Smooth muscle cell (in vitro differentiated cells): ENCODE data around the gene INTS6L. TPM values are rescaled to one million over a fixed set of nuclear protein-coding genes. Genes with fewer than 3 reads are reported as not detected.
A peak's percentile ranks its signal among the peaks of the same experiment; 100 is the strongest.

Experiments used
- DNase-seq: peaks from one replicate; lab custom pipeline; 2025; ENCODE audit not compliant: unreplicated experiment; lab: John Stamatoyannopoulos, UW
- H2AFZ ChIP-seq: fragments of 200-600 bp; sonication (generic); 2 replicates; pipeline ENCODE4 v1.6.0; 2016; ENCODE audit warnings: antibody characterized with exemption, low read depth, mild to moderate bottlenecking
- H3F3A ChIP-seq: fragments of 200-600 bp; sonication (generic); 2 replicates; pipeline ENCODE4 v1.6.0; 2017; ENCODE audit warnings: antibody characterized with exemption, low read depth
- H3K27ac ChIP-seq: fragments of 200-600 bp; sonication (generic); 2 replicates; pipeline ENCODE4 v1.5.1; 2016; ENCODE audit warnings: low read depth, mild to moderate bottlenecking
- H3K27me3 ChIP-seq: fragments of 200-600 bp; sonication (generic); 2 replicates; pipeline ENCODE4 v1.6.1; 2016; ENCODE audit warnings: low read depth, mild to moderate bottlenecking
- H3K36me3 ChIP-seq: fragments of 200-600 bp; sonication (generic); 2 replicates; pipeline ENCODE4 v1.5.1; 2016; ENCODE audit warnings: low read depth
- H3K4me1 ChIP-seq: fragments of 200-600 bp; sonication (generic); 2 replicates; pipeline ENCODE4 v1.5.1; 2016; ENCODE audit warnings: low read depth
- H3K4me2 ChIP-seq: fragments of 200-600 bp; sonication (generic); 2 replicates; pipeline ENCODE4 v1.6.0; 2016; ENCODE audit warnings: mild to moderate bottlenecking
- H3K4me3 ChIP-seq: fragments of 200-600 bp; sonication (generic); 2 replicates; pipeline ENCODE4 v1.5.1; 2016; ENCODE audit warnings: mild to moderate bottlenecking
- H3K79me2 ChIP-seq: fragments of 200-600 bp; sonication (generic); 2 replicates; pipeline ENCODE4 v1.6.0; 2016; ENCODE audit warnings: low read depth, mild to moderate bottlenecking
- H3K9ac ChIP-seq: fragments of 200-600 bp; sonication (generic); 2 replicates; pipeline ENCODE4 v1.6.0; 2016; ENCODE audit warnings: low read depth
- H3K9me3 ChIP-seq: fragments of 200-600 bp; sonication (generic); replicated peaks from 2 replicates; pipeline ENCODE4 v1.5.1; 2016; ENCODE audit warnings: low read depth
- H4K20me1 ChIP-seq: fragments of 200-600 bp; sonication (generic); 2 replicates; pipeline ENCODE4 v1.6.0; 2016; ENCODE audit warnings: low read depth
- WGBS: methylation state at CpG from one replicate; pipeline ENCODE4 v1.1.7; 2016; ENCODE audit warnings: low lambda C conversion rate; 5-methylcytosine and 5-hydroxymethylcytosine counted together
- polyA plus RNA-seq: library from polyadenylated mRNA; unstranded; fragments of >200 nt; fragmentation: Nextera tagmentation; extraction: Ambion mirVana; gene quantifications from 2 replicates; pipeline ENCODE4 v1.2.1, GENCODE V29; 2016
- total RNA-seq: library from RNA; depleted of rRNA; stranded (reverse); fragments of >200 nt; gene quantifications from 2 replicates; pipeline ENCODE4 v1.2.3, GENCODE V29; 2014
- TF ChIP-seq, protein P1 (sequence below): fragments of 200-600 bp; sonication (generic); IDR thresholded peaks from 2 replicates; pipeline ENCODE4 v1.5.1; 2017; ENCODE audit warnings: borderline replicate concordance, mild to moderate bottlenecking, antibody characterized with exemption; ENCODE audit not compliant: insufficient read depth, poor library complexity, severe bottlenecking

The INTS6L gene, protein sequence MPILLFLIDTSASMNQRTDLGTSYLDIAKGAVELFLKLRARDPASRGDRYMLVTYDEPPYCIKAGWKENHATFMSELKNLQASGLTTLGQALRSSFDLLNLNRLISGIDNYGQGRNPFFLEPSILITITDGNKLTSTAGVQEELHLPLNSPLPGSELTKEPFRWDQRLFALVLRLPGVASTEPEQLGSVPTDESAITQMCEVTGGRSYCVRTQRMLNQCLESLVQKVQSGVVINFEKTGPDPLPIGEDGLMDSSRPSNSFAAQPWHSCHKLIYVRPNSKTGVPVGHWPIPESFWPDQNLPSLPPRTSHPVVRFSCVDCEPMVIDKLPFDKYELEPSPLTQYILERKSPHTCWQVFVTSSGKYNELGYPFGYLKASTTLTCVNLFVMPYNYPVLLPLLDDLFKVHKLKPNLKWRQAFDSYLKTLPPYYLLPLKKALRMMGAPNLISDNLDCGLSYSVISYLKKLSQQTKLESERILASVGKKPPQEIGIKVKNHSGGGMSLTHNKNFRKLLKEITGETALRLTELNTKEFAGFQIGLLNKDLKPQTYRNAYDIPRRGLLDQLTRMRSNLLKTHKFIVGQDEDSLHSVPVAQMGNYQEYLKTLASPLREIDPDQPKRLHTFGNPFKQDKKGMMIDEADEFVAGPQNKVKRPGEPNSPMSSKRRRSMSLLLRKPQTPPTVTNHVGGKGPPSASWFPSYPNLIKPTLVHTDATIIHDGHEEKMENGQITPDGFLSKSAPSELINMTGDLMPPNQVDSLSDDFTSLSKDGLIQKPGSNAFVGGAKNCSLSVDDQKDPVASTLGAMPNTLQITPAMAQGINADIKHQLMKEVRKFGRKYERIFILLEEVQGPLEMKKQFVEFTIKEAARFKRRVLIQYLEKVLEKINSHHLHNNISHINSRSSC
- 19.6 and 20.5 TPM in 2 replicates for total RNA-seq
- 4.9 and 7.7 TPM in 2 replicates for polyA plus RNA-seq

DNA sequence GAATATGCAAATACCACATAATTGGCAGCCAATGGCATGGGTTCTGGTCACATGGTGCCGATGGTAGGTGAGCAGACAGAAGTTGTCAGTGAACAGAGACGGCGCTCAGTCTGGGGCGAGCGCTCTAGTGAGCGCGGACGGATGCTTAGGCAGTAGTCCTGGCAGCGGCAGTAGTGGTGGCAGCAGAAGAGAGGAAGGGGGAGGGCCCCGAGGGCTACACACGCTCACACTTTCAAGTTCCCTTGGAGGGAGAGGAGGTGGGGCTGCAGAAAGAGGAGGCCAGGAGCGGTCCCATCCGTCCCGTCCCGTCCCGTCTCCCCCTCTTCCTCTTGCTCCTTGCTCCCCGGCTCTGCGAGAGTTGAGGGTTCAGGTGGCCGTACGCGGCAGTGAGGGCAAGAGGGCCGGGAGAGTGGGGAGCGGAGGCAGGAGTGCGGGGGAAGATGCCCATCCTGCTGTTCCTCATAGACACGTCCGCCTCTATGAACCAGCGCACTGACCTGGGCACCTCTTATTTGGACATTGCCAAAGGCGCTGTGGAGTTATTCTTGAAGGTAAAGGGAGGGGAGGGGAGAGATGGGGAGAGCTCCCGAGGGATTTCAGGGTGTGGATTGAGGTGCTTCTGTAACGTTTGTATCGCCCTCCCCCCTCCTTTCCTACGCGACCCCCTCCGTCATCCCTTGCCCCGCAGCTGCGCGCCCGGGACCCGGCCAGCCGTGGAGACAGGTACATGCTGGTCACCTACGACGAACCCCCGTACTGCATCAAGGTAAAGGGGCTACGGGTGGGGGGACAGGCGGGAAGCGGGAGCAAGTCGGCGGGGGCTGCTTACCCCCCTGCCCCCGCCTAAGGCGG lies at the start of gene INTS6L:
TSS of gene INTS6L (plus strand) at position 108 of the 852 bp plus-strand sequence. CDS start at position 441, 333 bp downstream.
- H3K4me2 ChIP-seq = peak within 1 kb of the TSS; percentile 79
- no peaks in the 10 kb centered on the region for H3K9me3 ChIP-seq
- TF ChIP-seq, protein P1, sequence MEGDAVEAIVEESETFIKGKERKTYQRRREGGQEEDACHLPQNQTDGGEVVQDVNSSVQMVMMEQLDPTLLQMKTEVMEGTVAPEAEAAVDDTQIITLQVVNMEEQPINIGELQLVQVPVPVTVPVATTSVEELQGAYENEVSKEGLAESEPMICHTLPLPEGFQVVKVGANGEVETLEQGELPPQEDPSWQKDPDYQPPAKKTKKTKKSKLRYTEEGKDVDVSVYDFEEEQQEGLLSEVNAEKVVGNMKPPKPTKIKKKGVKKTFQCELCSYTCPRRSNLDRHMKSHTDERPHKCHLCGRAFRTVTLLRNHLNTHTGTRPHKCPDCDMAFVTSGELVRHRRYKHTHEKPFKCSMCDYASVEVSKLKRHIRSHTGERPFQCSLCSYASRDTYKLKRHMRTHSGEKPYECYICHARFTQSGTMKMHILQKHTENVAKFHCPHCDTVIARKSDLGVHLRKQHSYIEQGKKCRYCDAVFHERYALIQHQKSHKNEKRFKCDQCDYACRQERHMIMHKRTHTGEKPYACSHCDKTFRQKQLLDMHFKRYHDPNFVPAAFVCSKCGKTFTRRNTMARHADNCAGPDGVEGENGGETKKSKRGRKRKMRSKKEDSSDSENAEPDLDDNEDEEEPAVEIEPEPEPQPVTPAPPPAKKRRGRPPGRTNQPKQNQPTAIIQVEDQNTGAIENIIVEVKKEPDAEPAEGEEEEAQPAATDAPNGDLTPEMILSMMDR = no peak
- no peaks in the 10 kb centered on the region for H3K4me1 ChIP-seq
- WGBS = 40% methylated on average over 40 of the region's 50 CpGs
- peak within 1 kb of the TSS; percentile 73 for H3K9ac ChIP-seq
- H3K4me3 ChIP-seq = peak within 1 kb of the TSS; percentile 69
- H3F3A ChIP-seq = no peaks in the 10 kb centered on the region
- no peaks in the 10 kb centered on the region for H3K27me3 ChIP-seq
- peak within 1 kb of the TSS; percentile 85 for H3K27ac ChIP-seq
- peak within 1 kb of the TSS; percentile 49 for H2AFZ ChIP-seq
- DNase-seq = peak; percentile 25
- H4K20me1 ChIP-seq = peaks cover 8% of the 10 kb centered on the region
- no peaks in the 10 kb centered on the region for H3K79me2 ChIP-seq
- H3K36me3 ChIP-seq = no peaks in the 10 kb centered on the region

DNA sequence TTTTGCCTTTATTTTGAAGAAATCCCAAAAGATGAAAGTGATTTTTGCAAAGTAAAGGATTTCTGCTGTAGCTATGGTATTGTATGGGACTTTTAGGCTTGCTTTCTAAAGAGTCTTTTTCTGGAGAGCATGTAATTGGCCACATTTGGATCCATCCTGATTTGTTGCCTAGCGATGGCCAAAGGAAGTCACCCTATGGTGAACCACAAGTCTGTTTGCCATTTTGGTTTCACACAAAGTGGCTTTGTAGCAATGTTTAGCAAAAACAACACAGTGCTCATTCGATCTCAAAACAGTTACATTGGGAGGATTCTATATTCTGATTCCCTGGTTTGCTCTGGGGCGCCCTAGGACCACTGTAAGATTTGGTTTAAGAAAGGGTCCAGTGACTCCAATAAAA lies 44.1 kb upstream of the INTS6L start:
- Histone ChIP-seq H3K27ac (no peak overlapping the region), H3K4me3 (no peak overlapping the region), H3K9ac (no peak overlapping the region), H3K79me2 (no peaks in the 10 kb centered on the region), H3F3A (no peaks in the 10 kb centered on the region), H4K20me1 (no peaks in the 10 kb centered on the region), H3K4me2 (no peak overlapping the region), H2AFZ (no peak overlapping the region), H3K36me3 (no peaks in the 10 kb centered on the region), H3K27me3 (no peaks in the 10 kb centered on the region), H3K9me3 (no peaks in the 10 kb centered on the region), H3K4me1 (no peaks in the 10 kb centered on the region)
- WGBS = 74% methylated on average over 3 of the region's 3 CpGs
- TF ChIP-seq, protein P1 = no peak
- no peak for DNase-seq

DNA sequence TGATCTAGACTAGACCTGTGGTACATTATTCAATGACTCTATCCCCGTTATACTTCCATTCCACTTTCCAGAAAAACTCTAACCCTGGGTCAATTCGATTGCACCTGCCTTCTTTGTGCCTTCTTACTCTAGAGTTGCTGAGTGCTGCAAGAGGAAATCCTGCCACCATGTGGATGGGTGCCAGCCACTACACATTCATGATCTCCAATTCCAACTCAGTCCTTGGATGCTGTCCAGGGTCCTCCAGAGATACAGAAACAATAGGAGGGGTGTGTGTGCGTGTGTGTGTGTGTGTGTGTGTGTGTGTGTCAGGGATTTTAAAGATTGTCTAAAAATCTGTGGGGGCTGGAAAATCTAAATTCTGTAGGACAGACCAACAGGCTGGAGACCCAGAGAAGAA lies 42.9 kb upstream of the INTS6L start:
- Histone ChIP-seq H2AFZ (no peak overlapping the region), H3F3A (no peaks in the 10 kb centered on the region), H3K36me3 (no peaks in the 10 kb centered on the region), H3K4me3 (no peak overlapping the region), H4K20me1 (no peaks in the 10 kb centered on the region), H3K9ac (no peak overlapping the region), H3K9me3 (no peaks in the 10 kb centered on the region), H3K4me2 (no peak overlapping the region), H3K27me3 (no peaks in the 10 kb centered on the region), H3K79me2 (no peaks in the 10 kb centered on the region), H3K27ac (no peak overlapping the region), H3K4me1 (no peaks in the 10 kb centered on the region)
- TF ChIP-seq, protein P1 = peak; percentile 33
- WGBS = 34% methylated on average over 3 of the region's 3 CpGs
- no peak for DNase-seq
